MCF 10A (cell line): Measurements from ENCODE around the gene CYP4A22. TPM values are rescaled to one million over a fixed set of nuclear protein-coding genes. Genes with fewer than 3 reads are reported as not detected.
"Not testable (repeated sequence)": the region's sequence is repeated elsewhere in the genome, so short reads cannot be mapped to it uniquely, and the experiment has no call there.

Experiments used
- BruUV-seq: library from RNA; stranded (reverse); fragments of 400-500 nt; replicated peaks from 2 replicates; lab custom pipeline; 2021; lab: Mats Ljungman, UMichigan
- CTCF ChIA-PET: fragments of 300-600 bp; sonication (Branson Sonifier 250); formaldehyde crosslinking; extraction: SDS; loops from one replicate; lab custom pipeline; 2021; ENCODE audit warnings: antibody characterized with exemption, inconsistent platforms; lab: Yijun Ruan, JAX
- POLR2A ChIA-PET: fragments of 300-600, 350-650 bp; sonication (Branson Sonifier 250); formaldehyde crosslinking; extraction: SDS; loops from one replicate; lab custom pipeline; 2020; ENCODE audit warnings: antibody characterized with exemption, inconsistent platforms; lab: Yijun Ruan, JAX
- DNase-seq: peaks from one replicate; pipeline ENCODE4 v3.0.0-alpha.2; 2018; ENCODE audit not compliant: unreplicated experiment
- H3K27ac Mint-ChIP-seq: one replicate; pipeline ENCODE4 v1.8.0; 2022; ENCODE audit warnings: mild to moderate bottlenecking, low read depth, mixed read lengths; ENCODE audit not compliant: unreplicated experiment
- H3K27me3 Mint-ChIP-seq: one replicate; pipeline ENCODE4 v1.8.0; 2022; ENCODE audit warnings: mixed read lengths; ENCODE audit not compliant: insufficient read depth, unreplicated experiment
- H3K36me3 Mint-ChIP-seq: one replicate; pipeline ENCODE4 v1.8.0; 2022; ENCODE audit warnings: mild to moderate bottlenecking, moderate library complexity, mixed read lengths; ENCODE audit not compliant: insufficient read depth, unreplicated experiment
- H3K4me1 Mint-ChIP-seq: one replicate; pipeline ENCODE4 v1.8.0; 2022; ENCODE audit warnings: mixed read lengths; ENCODE audit not compliant: insufficient read depth, unreplicated experiment
- H3K4me3 Mint-ChIP-seq: one replicate; pipeline ENCODE4 v1.8.0; 2022; ENCODE audit warnings: mild to moderate bottlenecking, moderate library complexity, mixed read lengths; ENCODE audit not compliant: unreplicated experiment
- H3K9me3 Mint-ChIP-seq: one replicate; pipeline ENCODE4 v1.8.0; 2022; ENCODE audit warnings: mixed read lengths; ENCODE audit not compliant: unreplicated experiment
- intact Hi-C: fragments of 100-400 bp; cut with micrococcal nuclease; formaldehyde crosslinking; loops from 2 replicates; pipeline ENCODE4 v1.14.1; 2022
- total RNA-seq: library from RNA; stranded (reverse); gene quantifications from 2 replicates; pipeline ENCODE4 v1.2.3, GENCODE V29; 2022
- TF ChIP-seq, protein P1 (sequence below): fragments of 200-600 bp; IDR thresholded peaks from one replicate; pipeline ENCODE4 v1.8.0; 2022; ENCODE audit warnings: antibody characterized with exemption, mild to moderate bottlenecking; ENCODE audit not compliant: unreplicated experiment

The CYP4A22 gene
- total RNA-seq, 1 experiment from 2014 or later, result not detected

DNA sequence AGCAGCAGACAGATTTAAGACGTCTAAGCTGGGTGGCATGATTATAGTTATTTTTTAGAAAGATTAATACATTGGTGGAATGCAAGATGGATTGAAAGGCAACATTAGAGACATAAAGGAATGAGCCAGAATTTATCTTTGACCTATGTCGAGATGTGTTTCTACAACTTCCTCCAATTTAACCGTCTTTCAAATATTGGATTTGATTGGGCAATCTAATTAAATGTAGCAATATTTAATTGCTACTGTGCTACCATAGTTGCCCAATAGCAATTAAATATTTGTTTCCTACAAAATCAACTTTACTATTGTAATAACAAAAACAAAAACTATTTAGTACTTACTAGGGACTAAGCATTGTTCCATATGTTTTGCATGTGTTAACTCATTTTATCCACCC is 30.4 kb upstream of the CYP4A22 start:
- Mint-ChIP-seq H3K9me3 (no peaks in the 10 kb centered on the region), H3K4me3 (no peak overlapping the region), H3K27ac (peak overlapping the region; percentile 57), H3K36me3 (no peaks in the 10 kb centered on the region), H3K27me3 (no peaks in the 10 kb centered on the region), H3K4me1 (no peaks in the 10 kb centered on the region)
- no TSS peak for BruUV-seq
- POLR2A ChIA-PET, result interaction anchor here (1.1 kb wide), 1 partner anchor 72 kb away, joined by 4 read pairs; no protein-coding TSS in a partner anchor
- no peak for DNase-seq
- intact Hi-C loops, result no loop called here
- TF ChIP-seq, protein P1, sequence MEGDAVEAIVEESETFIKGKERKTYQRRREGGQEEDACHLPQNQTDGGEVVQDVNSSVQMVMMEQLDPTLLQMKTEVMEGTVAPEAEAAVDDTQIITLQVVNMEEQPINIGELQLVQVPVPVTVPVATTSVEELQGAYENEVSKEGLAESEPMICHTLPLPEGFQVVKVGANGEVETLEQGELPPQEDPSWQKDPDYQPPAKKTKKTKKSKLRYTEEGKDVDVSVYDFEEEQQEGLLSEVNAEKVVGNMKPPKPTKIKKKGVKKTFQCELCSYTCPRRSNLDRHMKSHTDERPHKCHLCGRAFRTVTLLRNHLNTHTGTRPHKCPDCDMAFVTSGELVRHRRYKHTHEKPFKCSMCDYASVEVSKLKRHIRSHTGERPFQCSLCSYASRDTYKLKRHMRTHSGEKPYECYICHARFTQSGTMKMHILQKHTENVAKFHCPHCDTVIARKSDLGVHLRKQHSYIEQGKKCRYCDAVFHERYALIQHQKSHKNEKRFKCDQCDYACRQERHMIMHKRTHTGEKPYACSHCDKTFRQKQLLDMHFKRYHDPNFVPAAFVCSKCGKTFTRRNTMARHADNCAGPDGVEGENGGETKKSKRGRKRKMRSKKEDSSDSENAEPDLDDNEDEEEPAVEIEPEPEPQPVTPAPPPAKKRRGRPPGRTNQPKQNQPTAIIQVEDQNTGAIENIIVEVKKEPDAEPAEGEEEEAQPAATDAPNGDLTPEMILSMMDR, result no peak
- CTCF ChIA-PET, result interaction anchor here (1.4 kb wide), 1 partner anchor 69 kb away, joined by 3 read pairs; no protein-coding TSS in a partner anchor

GRCh38 chr1:47107851-47108574 is 29.2 kb upstream of the CYP4A22 start:
- ChIA-PET POLR2A (interaction anchor here (1.1 kb wide), 1 partner anchor 71 kb away, joined by 4 read pairs; no protein-coding TSS in a partner anchor), CTCF (interaction anchor here (1.4 kb wide), 1 partner anchor 68 kb away, joined by 3 read pairs; no protein-coding TSS in a partner anchor)
- intact Hi-C loops, H3K4me3 Mint-ChIP-seq, H3K9me3 Mint-ChIP-seq, H3K27ac Mint-ChIP-seq, H3K4me1 Mint-ChIP-seq, H3K27me3 Mint-ChIP-seq, H3K36me3 Mint-ChIP-seq: not testable (repeated sequence)
- BruUV-seq, result TSS peak; percentile 100
- DNase-seq, result peak; percentile 54

DNA sequence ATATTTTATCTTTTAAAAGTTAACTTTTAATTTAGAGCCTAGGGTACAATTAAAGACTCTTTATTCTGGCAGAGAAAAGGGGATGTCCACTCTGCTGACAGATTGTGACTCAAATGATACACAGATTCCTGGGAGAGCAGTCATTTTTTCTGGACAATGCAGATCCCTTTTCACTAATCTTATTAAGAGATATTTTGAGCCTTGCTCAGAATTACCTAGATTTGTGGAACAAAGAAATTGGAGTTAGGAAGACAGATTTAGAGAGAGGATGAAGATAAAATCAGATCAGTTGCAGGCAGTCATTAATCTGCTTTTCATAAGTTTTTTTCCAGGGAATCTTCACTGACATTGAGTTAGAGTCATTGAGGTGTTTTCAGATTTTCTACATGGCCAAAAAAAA is 27.8 kb upstream of the CYP4A22 start:
- H3K4me3 Mint-ChIP-seq, BruUV-seq, H3K4me1 Mint-ChIP-seq, H3K27ac Mint-ChIP-seq, H3K27me3 Mint-ChIP-seq, H3K9me3 Mint-ChIP-seq, DNase-seq, intact Hi-C loops, H3K36me3 Mint-ChIP-seq, POLR2A ChIA-PET, CTCF ChIA-PET: not testable (repeated sequence)

DNA sequence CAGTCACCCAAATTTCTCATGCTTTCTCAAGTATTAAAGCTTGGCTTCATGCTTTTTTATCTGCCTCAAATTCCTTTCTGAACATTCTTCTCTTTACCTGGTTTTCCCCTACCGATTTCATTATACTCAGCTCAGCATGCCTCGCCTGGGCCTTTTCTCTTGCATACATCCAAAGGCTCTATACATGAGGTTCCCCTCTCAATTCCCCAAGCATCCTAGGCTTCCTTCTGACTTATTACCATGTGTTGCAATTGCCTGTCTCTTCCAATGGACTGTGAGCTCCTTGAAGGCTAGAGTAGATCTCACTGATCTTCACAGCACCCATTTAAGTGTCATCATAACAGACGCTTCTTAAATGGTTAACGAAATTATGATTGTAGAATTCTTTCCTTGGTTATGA is 24.1 kb upstream of the CYP4A22 start:
- Mint-ChIP-seq H3K9me3 (peaks cover 8% of the 10 kb centered on the region), H3K27ac (no peak overlapping the region), H3K4me3 (no peak overlapping the region), H3K27me3 (no peaks in the 10 kb centered on the region), H3K36me3 (no peaks in the 10 kb centered on the region), H3K4me1 (no peaks in the 10 kb centered on the region)
- ChIA-PET POLR2A (interaction anchor here (0.6 to 0.7 kb wide), 2 partner anchors 9 to 63 kb away, joined by 3 read pairs; no protein-coding TSS in a partner anchor), CTCF (interaction anchor here (0.6 to 0.7 kb wide), 2 partner anchors 90 to 205 kb away, joined by 4 to 5 read pairs; partner anchors contain the start of gene CYP4X1)
- intact Hi-C loops, result no loop called here
- no peak for DNase-seq
- BruUV-seq, result no TSS peak
- TF ChIP-seq, protein P1, result no peak

DNA sequence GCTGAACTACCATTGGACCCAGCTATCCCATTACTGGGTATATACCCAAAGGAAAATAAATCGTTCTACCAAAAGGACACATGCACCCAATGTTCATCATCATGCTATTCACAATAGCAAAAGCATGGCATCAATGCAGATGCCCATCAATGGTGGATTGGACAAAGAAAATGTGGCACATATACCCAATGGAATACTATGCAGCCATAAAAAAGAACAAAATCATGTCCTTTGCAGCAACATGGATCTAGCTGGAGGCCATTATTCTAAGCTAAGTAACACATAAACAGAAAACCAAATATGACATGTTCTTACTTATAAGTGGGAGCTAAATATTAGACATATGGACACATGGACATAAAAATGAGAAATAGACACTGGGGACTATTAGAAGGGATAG is 16.2 kb upstream of the CYP4A22 start:
- H3K4me3 Mint-ChIP-seq, H3K27me3 Mint-ChIP-seq, H3K36me3 Mint-ChIP-seq, DNase-seq, H3K4me1 Mint-ChIP-seq, POLR2A ChIA-PET, H3K9me3 Mint-ChIP-seq, H3K27ac Mint-ChIP-seq, intact Hi-C loops, BruUV-seq: not testable (repeated sequence)
- CTCF ChIA-PET, result interaction anchor here (1.8 kb wide), 1 partner anchor 55 kb away, joined by 6 read pairs; no protein-coding TSS in a partner anchor

GRCh38 chr1:47124834-47125233 is 12.4 kb upstream of the CYP4A22 start:
- H3K27me3 Mint-ChIP-seq, H3K9me3 Mint-ChIP-seq, H3K4me3 Mint-ChIP-seq, intact Hi-C loops, BruUV-seq, H3K4me1 Mint-ChIP-seq, CTCF ChIA-PET, H3K36me3 Mint-ChIP-seq, POLR2A ChIA-PET, H3K27ac Mint-ChIP-seq, DNase-seq: not testable (repeated sequence)

GRCh38 chr1:47126997-47127396 is 10.2 kb upstream of the CYP4A22 start:
- CTCF ChIA-PET, intact Hi-C loops, DNase-seq, H3K4me3 Mint-ChIP-seq, BruUV-seq, POLR2A ChIA-PET, H3K36me3 Mint-ChIP-seq, H3K27ac Mint-ChIP-seq, H3K4me1 Mint-ChIP-seq, H3K9me3 Mint-ChIP-seq, H3K27me3 Mint-ChIP-seq: not testable (repeated sequence)
